Endothelial cell of umbilical vein (primary cell): ENCODE results near the gene BRSK2. TPM values are rescaled to one million over a fixed set of nuclear protein-coding genes. Genes with fewer than 3 reads are reported as not detected.

Experiments used
- BruUV-seq: library from RNA; stranded (reverse); fragments of 400-500 nt; replicated peaks from 2 replicates; lab custom pipeline; 2021; lab: Mats Ljungman, UMichigan
- CTCF ChIA-PET: fragments of 300-600, 350-600 bp; sonication (Branson Sonifier 250); formaldehyde crosslinking; loops from one replicate; lab custom pipeline; 2021; ENCODE audit warnings: antibody characterized with exemption, inconsistent platforms; lab: Charles Lee
- POLR2A ChIA-PET: fragments of 300-600, 350-600 bp; sonication (Branson Sonifier 250); formaldehyde crosslinking; loops from one replicate; lab custom pipeline; 2021; ENCODE audit warnings: antibody characterized with exemption, inconsistent platforms; lab: Charles Lee
- DNase-seq: peaks from one replicate; pipeline ENCODE4 v3.0.0-alpha.2; 2011; ENCODE audit warnings: low read depth, low spot score
- FAIRE-seq: peaks from 2 replicates; lab custom pipeline; 2011; peaks lifted over from hg19 to GRCh38; lab: Jason Lieb, UNC
- H2AFZ ChIP-seq: 2 replicates; pipeline ENCODE4 v1.6.0; 2012; ENCODE audit warnings: low read depth, low read length, control low read depth, inconsistent platforms
- H3K27ac ChIP-seq: 2 replicates; pipeline ENCODE4 v1.5.1; 2011; ENCODE audit warnings: low read depth, mild to moderate bottlenecking, control low read depth, low read length, moderate library complexity; ENCODE audit not compliant: insufficient read depth
- H3K27me3 ChIP-seq, 2 experiments: 2 replicates each; pipeline versions ENCODE4 v1.6.0 to v1.6.1; 2011; ENCODE audit warnings: low read length in 2 of 2, mixed read lengths in 1 of 2; ENCODE audit not compliant: control insufficient read depth in 2 of 2, insufficient read depth in 2 of 2
- H3K36me3 ChIP-seq, 2 experiments: 2 replicates in 1 of 2; 3 replicates in 1 of 2; pipeline ENCODE4 v1.5.1; 2011; ENCODE audit warnings: low read length in 2 of 2, mild to moderate bottlenecking in 1 of 2, moderate library complexity in 1 of 2; ENCODE audit not compliant: control insufficient read depth in 2 of 2, insufficient read depth in 2 of 2; ENCODE audit errors: extremely low read depth in 1 of 2
- H3K4me1 ChIP-seq: 3 replicates; pipeline ENCODE4 v1.5.1; 2011; ENCODE audit warnings: mild to moderate bottlenecking, low read length; ENCODE audit not compliant: control insufficient read depth, insufficient read depth; ENCODE audit errors: extremely low read depth
- H3K4me2 ChIP-seq: 2 replicates; pipeline ENCODE4 v1.6.1; 2011; ENCODE audit warnings: low read length, control low read depth, mixed read lengths; ENCODE audit not compliant: insufficient read depth
- H3K4me3 ChIP-seq, 3 experiments: fragments of 200-600 bp in 1 of 3; sonication (generic), shearing (Covaris generic) in 1 of 3; replicated peaks in 1 of 3; 2 replicates each; pipeline ENCODE4 v1.5.1; 2011 to 2016; ENCODE audit warnings: control low read depth in 3 of 3, low read length in 3 of 3, mild to moderate bottlenecking in 2 of 3, inconsistent platforms in 1 of 3, low read depth in 1 of 3, moderate library complexity in 1 of 3; ENCODE audit not compliant: insufficient read depth in 1 of 3
- H3K79me2 ChIP-seq: 2 replicates; pipeline ENCODE4 v1.6.0; 2012; ENCODE audit warnings: low read length, inconsistent platforms; ENCODE audit not compliant: control insufficient read depth, insufficient read depth
- H3K9ac ChIP-seq: replicated peaks from 2 replicates; pipeline ENCODE3; 2011; ENCODE audit warnings: low read length, control low read depth; ENCODE audit not compliant: insufficient read depth; ENCODE audit errors: extremely low read depth
- H3K9me1 ChIP-seq: replicated peaks from 3 replicates; pipeline ENCODE4 v1.6.0; 2011; ENCODE audit warnings: mild to moderate bottlenecking, low read length; ENCODE audit not compliant: control insufficient read depth, insufficient read depth; ENCODE audit errors: extremely low read depth
- H3K9me3 ChIP-seq: replicated peaks from 2 replicates; pipeline ENCODE4 v1.5.1; 2012; ENCODE audit warnings: low read length, inconsistent platforms; ENCODE audit not compliant: control insufficient read depth, insufficient read depth
- H4K20me1 ChIP-seq: replicated peaks from 2 replicates; pipeline ENCODE3; 2011; ENCODE audit warnings: mild to moderate bottlenecking, low read length; ENCODE audit not compliant: control insufficient read depth, insufficient read depth; ENCODE audit errors: extremely low read depth
- CTCF ChIP-seq, 2 donors: IDR thresholded peaks; 1 replicate in 1 of 2; 2 replicates in 1 of 2; pipeline ENCODE4 v1.5.1; 2011; ENCODE audit warnings: low read length in 2 of 2, mild to moderate bottlenecking in 2 of 2, moderate library complexity in 2 of 2, control low read depth in 1 of 2, inconsistent platforms in 1 of 2, low read depth in 1 of 2; ENCODE audit not compliant: insufficient read depth in 1 of 2; ENCODE audit errors: extremely low read depth in 1 of 2
- EZH2 ChIP-seq: IDR thresholded peaks from 2 replicates; pipeline ENCODE4 v1.6.1; 2012; ENCODE audit warnings: borderline replicate concordance, low read depth, mild to moderate bottlenecking, moderate library complexity, low read length, inconsistent platforms; ENCODE audit not compliant: severe bottlenecking
- FOS ChIP-seq: IDR thresholded peaks from 2 replicates; pipeline ENCODE4 v1.6.1; 2011; ENCODE audit warnings: mild to moderate bottlenecking, low read length, moderate library complexity, borderline replicate concordance; ENCODE audit not compliant: insufficient read depth
- GATA2 ChIP-seq: IDR thresholded peaks from 2 replicates; pipeline ENCODE4 v1.7.0; 2011; ENCODE audit warnings: low read depth, mild to moderate bottlenecking, moderate library complexity, mixed read lengths, low read length; ENCODE audit not compliant: insufficient read length, insufficient read depth
- JUN ChIP-seq: IDR thresholded peaks from 2 replicates; pipeline ENCODE4 v1.6.1; 2011; ENCODE audit warnings: borderline replicate concordance, low read depth; ENCODE audit not compliant: insufficient read length, insufficient read depth
- MAX ChIP-seq: IDR thresholded peaks from 2 replicates; pipeline ENCODE4 v1.6.1; 2011; ENCODE audit not compliant: insufficient read depth, insufficient read length
- MYC ChIP-seq: IDR thresholded peaks from one replicate; pipeline ENCODE4 v1.6.1; 2011; ENCODE audit warnings: mild to moderate bottlenecking, low read depth, low read length
- POLR2A ChIP-seq: IDR thresholded peaks from 2 replicates; pipeline ENCODE4 v1.6.1; 2012; ENCODE audit warnings: low read depth, mild to moderate bottlenecking, control low read depth, low read length
- POLR2AphosphoS5 ChIP-seq: IDR thresholded peaks from 2 replicates; pipeline ENCODE4 v1.6.1; 2012; ENCODE audit warnings: low read depth, mild to moderate bottlenecking, control low read depth, low read length, moderate library complexity; ENCODE audit not compliant: insufficient read depth
- dilution Hi-C: fragments of 300-500 bp; cut with MboI; formaldehyde crosslinking; loops from one replicate; pipeline ENCODE4 v1.15.0; 2019; ENCODE audit warnings: low sequenced_read_pairs; ENCODE audit not compliant: extremely low pct_ligation_motif_present
- intact Hi-C: fragments of 100-400 bp; cut with micrococcal nuclease; formaldehyde crosslinking; loops from one replicate; pipeline ENCODE4 v1.10.0; 2022
- polyA plus RNA-seq, 4 experiments: library from polyadenylated mRNA; depleted of rRNA in 3 of 4; stranded (reverse) in 3 of 4; unstranded in 1 of 4; fragments of >200 nt; gene quantifications; 2 replicates each; pipeline versions ENCODE4 v1.2.1 to v1.2.3, GENCODE V29; 2011 to 2012; ENCODE audit warnings: missing spikeins in 1 of 4
- total RNA-seq: library from RNA; stranded (reverse); gene quantifications from 2 replicates; pipeline ENCODE4 v1.2.3, GENCODE V29; 2021

Gene BRSK2
- total and polyA plus RNA-seq, 2 donors (not counting 3 experiments of a cell fraction or from before 2014, with no cell fraction given): 0.08 to 0.20 TPM

GRCh38 chr11:1403078-1403620 lies 13.4 kb downstream of the BRSK2 start:
- TF ChIP-seq POLR2AphosphoS5: no peak
- Histone ChIP-seq H3K27ac (no peak overlapping the region), H3K4me1 (no peaks in the 10 kb centered on the region), H3K27me3 (no peaks in the 10 kb centered on the region), H3K79me2 (no peaks in the 10 kb centered on the region), H3K9me3 (no peaks in the 10 kb centered on the region), H3K9me1 (no peaks in the 10 kb centered on the region), H2AFZ (no peak overlapping the region), H4K20me1 (no peaks in the 10 kb centered on the region), H3K4me3 (no peak overlapping the region), H3K4me2 (no peak overlapping the region), H3K36me3 (no peaks in the 10 kb centered on the region), H3K9ac (no peak overlapping the region)
- FAIRE-seq (no peak), DNase-seq (no peak)
- dilution Hi-C loops: no loop called here
- BruUV-seq: no TSS peak
- CTCF ChIA-PET: no interaction called here
- intact Hi-C loops: no loop called here
- POLR2A ChIA-PET: no interaction called here

- H3K4me1 ChIP-seq: no peaks in the 10 kb centered on the region
Observed at GRCh38 chr11:1403721-1404460, 14.2 kb downstream of the BRSK2 start.

More at GRCh38 chr11:1403721-1404460, 14.2 kb downstream of the BRSK2 start:
- Histone ChIP-seq H2AFZ (no peak overlapping the region), H3K79me2 (no peaks in the 10 kb centered on the region), H4K20me1 (no peaks in the 10 kb centered on the region), H3K9me1 (no peaks in the 10 kb centered on the region), H3K36me3 (no peaks in the 10 kb centered on the region), H3K4me2 (no peak overlapping the region), H3K27ac (no peak overlapping the region), H3K4me3 (no peak overlapping the region), H3K9ac (no peak overlapping the region), H3K27me3 (no peaks in the 10 kb centered on the region), H3K9me3 (no peaks in the 10 kb centered on the region)
- FAIRE-seq (no peak), DNase-seq (no peak)
- dilution Hi-C loops (no loop called here), intact Hi-C loops (no loop called here)
- no peak for TF ChIP-seq CTCF (IDR thresholded peaks at IDR 0.05; ENCODE audit: extremely low read depth in 1 of 2, insufficient read depth in 1 of 2, low read depth in 1 of 2, low read length in 2 of 2)
- TF ChIP-seq EZH2: no peak
- no peak for TF ChIP-seq POLR2A
- no peak for TF ChIP-seq FOS
- TF ChIP-seq POLR2AphosphoS5: no peak
- TF ChIP-seq MYC: no peak
- TF ChIP-seq JUN: no peak
- TF ChIP-seq MAX: no peak
- no peak for TF ChIP-seq GATA2
- ChIA-PET POLR2A (no interaction called here), CTCF (no interaction called here)
- no TSS peak for BruUV-seq
